Neural cell (in vitro differentiated cells): ENCODE measurements around the gene SLC2A1. TPM values are rescaled to one million over a fixed set of nuclear protein-coding genes. Genes with fewer than 3 reads are reported as not detected.

Experiments used
- H2AFZ ChIP-seq: fragments of 200-600, 300-800 bp; sonication (generic), shearing (Covaris generic); 2 replicates; pipeline ENCODE4 v1.6.0; 2014; ENCODE audit warnings: low read depth, mild to moderate bottlenecking, antibody characterized with exemption, low read length, moderate library complexity
- H3F3A ChIP-seq: fragments of 200-600 bp; shearing (Covaris generic); 2 replicates; pipeline ENCODE4 v1.6.1; 2016; ENCODE audit warnings: mild to moderate bottlenecking, moderate library complexity, mixed read lengths, antibody characterized with exemption, low read length; ENCODE audit not compliant: insufficient read depth, poor library complexity, severe bottlenecking
- H3K27ac ChIP-seq: fragments of 200-600, 300-800 bp; sonication (generic), shearing (Covaris generic); 2 replicates; pipeline ENCODE4 v1.5.1; 2014; ENCODE audit warnings: mild to moderate bottlenecking, low read length, moderate library complexity
- H3K27me3 ChIP-seq: fragments of 300-800, 200-600 bp; sonication (generic), shearing (Covaris generic); 2 replicates; pipeline ENCODE4 v1.6.0; 2014; ENCODE audit warnings: mild to moderate bottlenecking, low read depth, low read length, moderate library complexity; ENCODE audit not compliant: insufficient read depth
- H3K36me3 ChIP-seq: fragments of 300-800, 200-600 bp; sonication (generic), shearing (Covaris generic); 2 replicates; pipeline ENCODE4 v1.5.1; 2014; ENCODE audit warnings: mild to moderate bottlenecking, antibody characterized with exemption, low read length, moderate library complexity; ENCODE audit not compliant: insufficient read depth
- H3K4me2 ChIP-seq: fragments of 300-800, 200-600 bp; sonication (generic), shearing (Covaris generic); 2 replicates; pipeline ENCODE4 v1.6.0; 2014; ENCODE audit warnings: mild to moderate bottlenecking, low read length
- H3K4me3 ChIP-seq: fragments of 300-800, 200-600 bp; sonication (generic), shearing (Covaris generic); 2 replicates; pipeline ENCODE4 v1.5.1; 2014; ENCODE audit warnings: mild to moderate bottlenecking, low read length, moderate library complexity
- H3K79me2 ChIP-seq: fragments of 200-600 bp; shearing (Covaris generic); replicated peaks from 2 replicates; pipeline ENCODE4 v1.6.0; 2014; ENCODE audit warnings: mild to moderate bottlenecking, low read length, moderate library complexity; ENCODE audit not compliant: insufficient read depth
- H3K9ac ChIP-seq: fragments of 300-800, 200-600 bp; sonication (generic), shearing (Covaris generic); 2 replicates; pipeline ENCODE4 v1.6.1; 2016; ENCODE audit warnings: mild to moderate bottlenecking, low read length, mixed read lengths
- H3K9me2 ChIP-seq: fragments of 200-600 bp; shearing (Covaris generic); 2 replicates; pipeline ENCODE4 v1.6.1; 2016; ENCODE audit warnings: mild to moderate bottlenecking, low read length, mixed read lengths; ENCODE audit not compliant: insufficient read depth
- H3K9me3 ChIP-seq: fragments of 200-600, 300-800 bp; sonication (generic), shearing (Covaris generic); 2 replicates; pipeline ENCODE4 v1.6.1; 2016; ENCODE audit warnings: mild to moderate bottlenecking, mixed run types, low read length, moderate library complexity, mixed read lengths
- H4K20me1 ChIP-seq: fragments of 200-600 bp; shearing (Covaris generic); 2 replicates; pipeline ENCODE4 v1.6.1; 2016; ENCODE audit warnings: mild to moderate bottlenecking, mixed run types; ENCODE audit not compliant: insufficient read depth
- EP300 ChIP-seq: fragments of 450-650 bp; conservative IDR thresholded peaks from 2 replicates; pipeline ENCODE4 v1.6.1; 2014; ENCODE audit warnings: antibody characterized with exemption, mild to moderate bottlenecking, moderate library complexity; ENCODE audit not compliant: poor library complexity, severe bottlenecking
- EZH2 ChIP-seq: fragments of 200-600, 300-800 bp; shearing (Covaris generic), sonication (generic); IDR thresholded peaks from 2 replicates; pipeline ENCODE4 v1.6.1; 2014; ENCODE audit warnings: antibody characterized with exemption, low read length, borderline replicate concordance, mild to moderate bottlenecking; ENCODE audit not compliant: insufficient read depth, poor library complexity, severe bottlenecking
- MXI1 ChIP-seq: fragments of 450-650 bp; conservative IDR thresholded peaks from 2 replicates; pipeline ENCODE4 v1.6.1; 2014; ENCODE audit warnings: antibody characterized with exemption, mild to moderate bottlenecking; ENCODE audit not compliant: poor library complexity, severe bottlenecking
- POLR2AphosphoS5 ChIP-seq: IDR thresholded peaks from 2 replicates; pipeline ENCODE4 v1.6.1; 2012
- RAD21 ChIP-seq: fragments of 450-650 bp; conservative IDR thresholded peaks from 2 replicates; pipeline ENCODE4 v1.6.1; 2014; ENCODE audit warnings: antibody characterized with exemption, mild to moderate bottlenecking, moderate library complexity
- SMC3 ChIP-seq: fragments of 450-650 bp; conservative IDR thresholded peaks from 2 replicates; pipeline ENCODE4 v1.6.1; 2014; ENCODE audit warnings: antibody characterized with exemption, mild to moderate bottlenecking, moderate library complexity; ENCODE audit not compliant: poor library complexity
- TAF1 ChIP-seq: IDR thresholded peaks from 2 replicates; pipeline ENCODE4 v1.6.1; 2012; ENCODE audit warnings: low read depth
- polyA plus RNA-seq: library from polyadenylated mRNA; depleted of rRNA; stranded (reverse); fragments of >200 nt; gene quantifications from 2 replicates; pipeline ENCODE4 v1.2.3, GENCODE V29; 2014
- TF ChIP-seq, protein P1 (sequence below): fragments of 450-650 bp; IDR thresholded peaks from 2 replicates; pipeline ENCODE4 v1.5.1; 2014; ENCODE audit warnings: antibody characterized with exemption, mild to moderate bottlenecking, moderate library complexity; ENCODE audit not compliant: poor library complexity, severe bottlenecking
- TF ChIP-seq, protein P2 (sequence below): IDR thresholded peaks from 2 replicates; pipeline ENCODE4 v1.6.1; 2012; ENCODE audit warnings: borderline replicate concordance

SLC2A1 gene
- polyA plus RNA-seq, 1 donor from 2014 or later = 39.4 TPM

DNA sequence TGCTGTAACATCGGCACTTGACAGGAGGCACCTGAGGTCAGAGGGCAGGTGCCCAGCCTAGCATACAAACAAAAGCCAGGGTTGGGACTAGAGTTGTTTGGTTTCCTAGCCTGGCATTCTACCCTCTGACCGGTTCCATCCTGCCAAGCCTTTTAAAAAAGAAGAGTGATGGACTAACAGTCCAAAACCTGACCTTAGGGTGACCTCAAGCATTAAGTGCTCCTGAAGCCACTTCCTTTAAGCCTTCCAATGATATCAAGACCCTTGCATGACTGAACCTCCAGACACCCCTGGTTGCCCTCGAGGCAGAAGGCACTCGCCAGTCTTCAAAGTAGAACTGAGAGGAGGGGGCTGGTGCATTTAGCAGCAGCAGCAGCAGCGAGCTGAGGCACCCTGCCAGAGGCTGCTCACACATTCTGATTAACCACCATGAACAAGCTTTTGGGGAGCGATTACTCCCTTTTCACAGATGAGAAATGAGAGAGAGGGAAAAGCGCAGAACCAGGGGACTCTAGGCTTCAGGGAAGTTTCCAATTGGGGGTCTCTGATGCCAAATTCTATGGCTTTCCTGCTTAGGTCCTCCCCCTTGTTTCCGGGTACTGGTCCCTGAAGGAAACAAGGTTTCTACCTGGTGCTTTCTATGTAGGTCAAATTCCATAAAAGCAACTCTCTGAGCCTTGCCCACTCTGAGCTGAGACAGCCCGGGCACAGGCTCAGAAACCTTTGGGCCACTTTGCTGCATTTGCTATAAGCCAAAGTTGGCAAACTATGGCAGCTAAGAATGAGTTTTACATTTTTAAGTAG, 9.2 kb downstream of the SLC2A1 start:
- Histone ChIP-seq H3F3A (no peaks in the 10 kb centered on the region), H3K9me3 (no peaks in the 10 kb centered on the region), H3K9me2 (no peaks in the 10 kb centered on the region), H2AFZ (no peak overlapping the region), H3K4me2 (no peak overlapping the region), H3K4me3 (no peak overlapping the region), H3K79me2 (peaks cover 69% of the 10 kb centered on the region), H3K36me3 (no peaks in the 10 kb centered on the region), H3K27me3 (no peaks in the 10 kb centered on the region), H4K20me1 (no peaks in the 10 kb centered on the region), H3K27ac (no peak overlapping the region), H3K9ac (no peak overlapping the region)
- no peak for TF ChIP-seq EP300
- no peak for TF ChIP-seq TAF1
- TF ChIP-seq POLR2AphosphoS5 = no peak
- no peak for TF ChIP-seq RAD21
- no peak for TF ChIP-seq MXI1
- TF ChIP-seq, protein P1, sequence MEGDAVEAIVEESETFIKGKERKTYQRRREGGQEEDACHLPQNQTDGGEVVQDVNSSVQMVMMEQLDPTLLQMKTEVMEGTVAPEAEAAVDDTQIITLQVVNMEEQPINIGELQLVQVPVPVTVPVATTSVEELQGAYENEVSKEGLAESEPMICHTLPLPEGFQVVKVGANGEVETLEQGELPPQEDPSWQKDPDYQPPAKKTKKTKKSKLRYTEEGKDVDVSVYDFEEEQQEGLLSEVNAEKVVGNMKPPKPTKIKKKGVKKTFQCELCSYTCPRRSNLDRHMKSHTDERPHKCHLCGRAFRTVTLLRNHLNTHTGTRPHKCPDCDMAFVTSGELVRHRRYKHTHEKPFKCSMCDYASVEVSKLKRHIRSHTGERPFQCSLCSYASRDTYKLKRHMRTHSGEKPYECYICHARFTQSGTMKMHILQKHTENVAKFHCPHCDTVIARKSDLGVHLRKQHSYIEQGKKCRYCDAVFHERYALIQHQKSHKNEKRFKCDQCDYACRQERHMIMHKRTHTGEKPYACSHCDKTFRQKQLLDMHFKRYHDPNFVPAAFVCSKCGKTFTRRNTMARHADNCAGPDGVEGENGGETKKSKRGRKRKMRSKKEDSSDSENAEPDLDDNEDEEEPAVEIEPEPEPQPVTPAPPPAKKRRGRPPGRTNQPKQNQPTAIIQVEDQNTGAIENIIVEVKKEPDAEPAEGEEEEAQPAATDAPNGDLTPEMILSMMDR = no peak
- TF ChIP-seq, protein P2, sequence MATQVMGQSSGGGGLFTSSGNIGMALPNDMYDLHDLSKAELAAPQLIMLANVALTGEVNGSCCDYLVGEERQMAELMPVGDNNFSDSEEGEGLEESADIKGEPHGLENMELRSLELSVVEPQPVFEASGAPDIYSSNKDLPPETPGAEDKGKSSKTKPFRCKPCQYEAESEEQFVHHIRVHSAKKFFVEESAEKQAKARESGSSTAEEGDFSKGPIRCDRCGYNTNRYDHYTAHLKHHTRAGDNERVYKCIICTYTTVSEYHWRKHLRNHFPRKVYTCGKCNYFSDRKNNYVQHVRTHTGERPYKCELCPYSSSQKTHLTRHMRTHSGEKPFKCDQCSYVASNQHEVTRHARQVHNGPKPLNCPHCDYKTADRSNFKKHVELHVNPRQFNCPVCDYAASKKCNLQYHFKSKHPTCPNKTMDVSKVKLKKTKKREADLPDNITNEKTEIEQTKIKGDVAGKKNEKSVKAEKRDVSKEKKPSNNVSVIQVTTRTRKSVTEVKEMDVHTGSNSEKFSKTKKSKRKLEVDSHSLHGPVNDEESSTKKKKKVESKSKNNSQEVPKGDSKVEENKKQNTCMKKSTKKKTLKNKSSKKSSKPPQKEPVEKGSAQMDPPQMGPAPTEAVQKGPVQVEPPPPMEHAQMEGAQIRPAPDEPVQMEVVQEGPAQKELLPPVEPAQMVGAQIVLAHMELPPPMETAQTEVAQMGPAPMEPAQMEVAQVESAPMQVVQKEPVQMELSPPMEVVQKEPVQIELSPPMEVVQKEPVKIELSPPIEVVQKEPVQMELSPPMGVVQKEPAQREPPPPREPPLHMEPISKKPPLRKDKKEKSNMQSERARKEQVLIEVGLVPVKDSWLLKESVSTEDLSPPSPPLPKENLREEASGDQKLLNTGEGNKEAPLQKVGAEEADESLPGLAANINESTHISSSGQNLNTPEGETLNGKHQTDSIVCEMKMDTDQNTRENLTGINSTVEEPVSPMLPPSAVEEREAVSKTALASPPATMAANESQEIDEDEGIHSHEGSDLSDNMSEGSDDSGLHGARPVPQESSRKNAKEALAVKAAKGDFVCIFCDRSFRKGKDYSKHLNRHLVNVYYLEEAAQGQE = no peak
- TF ChIP-seq EZH2 = no peak
- no peak for TF ChIP-seq SMC3

DNA sequence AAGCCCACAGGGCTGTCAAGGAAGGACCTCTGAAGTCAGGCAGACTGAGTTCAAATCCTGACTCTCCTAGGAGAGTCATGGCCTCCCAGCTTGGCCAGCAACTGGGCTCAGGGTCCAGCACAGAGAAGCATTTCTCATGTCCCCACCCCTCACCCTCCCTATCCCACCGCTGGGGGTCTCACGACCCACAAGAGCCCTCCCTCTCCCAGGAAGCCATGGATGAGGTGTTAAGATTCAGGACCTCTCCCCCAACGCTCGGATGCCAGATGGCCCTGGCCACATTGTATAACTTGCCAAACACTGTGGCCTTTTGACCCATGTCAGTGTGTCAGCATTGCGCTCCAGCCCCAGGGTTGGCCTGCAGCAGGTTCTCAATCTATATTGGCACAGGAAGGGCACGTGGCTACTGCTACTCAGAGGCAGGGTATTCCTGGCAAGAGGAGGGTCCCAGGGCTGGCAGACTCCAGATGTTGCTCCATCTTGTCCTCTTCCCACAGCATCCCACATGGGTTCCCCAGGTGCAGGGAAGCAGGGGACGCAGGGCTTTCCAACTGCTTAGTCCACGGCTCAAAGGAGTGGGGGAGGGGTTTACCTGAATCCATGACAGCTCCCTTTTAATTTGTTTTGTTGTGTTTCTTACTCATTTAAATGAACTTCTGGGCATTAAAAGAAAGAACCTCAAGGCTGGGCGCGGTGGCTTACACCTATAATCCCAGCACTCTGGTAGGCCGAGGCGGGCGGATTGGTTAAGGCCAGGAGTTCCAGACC, 10.5 kb downstream of the SLC2A1 start:
- Histone ChIP-seq H3K9me3 (no peaks in the 10 kb centered on the region), H4K20me1 (no peaks in the 10 kb centered on the region), H3K36me3 (no peaks in the 10 kb centered on the region), H3K4me2 (no peak overlapping the region), H3K27me3 (no peaks in the 10 kb centered on the region), H3K4me3 (no peak overlapping the region), H3K9me2 (no peaks in the 10 kb centered on the region), H3K27ac (no peak overlapping the region), H3K79me2 (peaks cover 59% of the 10 kb centered on the region), H2AFZ (no peak overlapping the region), H3F3A (no peaks in the 10 kb centered on the region), H3K9ac (no peak overlapping the region)
- TF ChIP-seq TAF1 (no peak), SMC3 (no peak), RAD21 (no peak), MXI1 (no peak), EZH2 (no peak), EP300 (no peak), POLR2AphosphoS5 (no peak)
- TF ChIP-seq, protein P1 = no peak
- TF ChIP-seq, protein P2 = no peak
